Measurements from ENCODE around the gene DLG2.

DNA sequence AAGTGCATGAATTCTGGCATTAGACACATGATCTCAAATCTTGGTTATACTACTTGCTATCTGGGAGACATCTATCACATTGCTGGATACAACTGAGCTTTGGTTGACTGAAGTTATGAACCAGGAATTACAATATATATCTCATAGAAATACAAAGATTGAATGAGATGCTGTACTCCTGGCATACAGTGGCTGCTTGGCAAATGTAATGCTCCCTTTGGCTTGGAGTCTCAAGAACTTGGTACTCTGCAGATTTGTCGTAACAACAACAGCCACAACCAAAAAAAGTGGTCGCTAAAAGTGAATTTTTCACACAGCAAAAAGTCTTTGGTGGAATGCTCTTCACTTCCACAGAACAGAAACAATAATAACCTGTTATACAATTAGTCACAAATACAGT is 1082.6 kb downstream of the DLG2 start:
- TF ChIP-seq CTCF (conservative IDR thresholded peaks at IDR 0.05 in 1 of 2, IDR thresholded peaks at IDR 0.05 in 1 of 2; ENCODE audit: extremely low read depth in 1 of 2, insufficient read depth in 1 of 2, low read depth in 1 of 2, low read length in 2 of 2) (no peak), EZH2 (IDR thresholded peaks at IDR 0.05; ENCODE audit: borderline replicate concordance, low read length) (no peak)
